SU-DHL-6 (cell line): Measurements from ENCODE around the gene CNBP.

Experiments
- CTCF ChIP-seq: fragments of 200-600 bp; sonication (generic); IDR thresholded peaks from one replicate; pipeline ENCODE4 v1.5.1; 2017; ENCODE audit warnings: antibody characterized with exemption, mild to moderate bottlenecking, low read length, moderate library complexity; ENCODE audit not compliant: insufficient read depth, poor library complexity, severe bottlenecking
- EZH2phosphoT487 ChIP-seq: fragments of 200-600 bp; sonication (generic), shearing (Covaris generic); conservative IDR thresholded peaks from 2 replicates; pipeline ENCODE4 v1.6.1; 2018; ENCODE audit warnings: mild to moderate bottlenecking, antibody characterized with exemption, low read length, moderate library complexity, mixed read lengths

GRCh38 chr3:129224984-129225393 lies 41.3 kb upstream of the CNBP start:
- TF ChIP-seq CTCF, result no peak
- TF ChIP-seq EZH2phosphoT487, result no peak
